Neural cell (in vitro differentiated cells): ENCODE measurements around the gene SERAC1. TPM values are rescaled to one million over a fixed set of nuclear protein-coding genes. Genes with fewer than 3 reads are reported as not detected.

Source experiments
- H2AFZ ChIP-seq: fragments of 200-600, 300-800 bp; sonication (generic), shearing (Covaris generic); 2 replicates; pipeline ENCODE4 v1.6.0; 2014; ENCODE audit warnings: low read depth, mild to moderate bottlenecking, antibody characterized with exemption, low read length, moderate library complexity
- H3F3A ChIP-seq: fragments of 200-600 bp; shearing (Covaris generic); 2 replicates; pipeline ENCODE4 v1.6.1; 2016; ENCODE audit warnings: mild to moderate bottlenecking, moderate library complexity, mixed read lengths, antibody characterized with exemption, low read length; ENCODE audit not compliant: insufficient read depth, poor library complexity, severe bottlenecking
- H3K27ac ChIP-seq: fragments of 200-600, 300-800 bp; sonication (generic), shearing (Covaris generic); 2 replicates; pipeline ENCODE4 v1.5.1; 2014; ENCODE audit warnings: mild to moderate bottlenecking, low read length, moderate library complexity
- H3K27me3 ChIP-seq: fragments of 300-800, 200-600 bp; sonication (generic), shearing (Covaris generic); 2 replicates; pipeline ENCODE4 v1.6.0; 2014; ENCODE audit warnings: mild to moderate bottlenecking, low read depth, low read length, moderate library complexity; ENCODE audit not compliant: insufficient read depth
- H3K36me3 ChIP-seq: fragments of 300-800, 200-600 bp; sonication (generic), shearing (Covaris generic); 2 replicates; pipeline ENCODE4 v1.5.1; 2014; ENCODE audit warnings: mild to moderate bottlenecking, antibody characterized with exemption, low read length, moderate library complexity; ENCODE audit not compliant: insufficient read depth
- H3K4me2 ChIP-seq: fragments of 300-800, 200-600 bp; sonication (generic), shearing (Covaris generic); 2 replicates; pipeline ENCODE4 v1.6.0; 2014; ENCODE audit warnings: mild to moderate bottlenecking, low read length
- H3K4me3 ChIP-seq: fragments of 300-800, 200-600 bp; sonication (generic), shearing (Covaris generic); 2 replicates; pipeline ENCODE4 v1.5.1; 2014; ENCODE audit warnings: mild to moderate bottlenecking, low read length, moderate library complexity
- H3K79me2 ChIP-seq: fragments of 200-600 bp; shearing (Covaris generic); replicated peaks from 2 replicates; pipeline ENCODE4 v1.6.0; 2014; ENCODE audit warnings: mild to moderate bottlenecking, low read length, moderate library complexity; ENCODE audit not compliant: insufficient read depth
- H3K9ac ChIP-seq: fragments of 300-800, 200-600 bp; sonication (generic), shearing (Covaris generic); 2 replicates; pipeline ENCODE4 v1.6.1; 2016; ENCODE audit warnings: mild to moderate bottlenecking, low read length, mixed read lengths
- H3K9me2 ChIP-seq: fragments of 200-600 bp; shearing (Covaris generic); 2 replicates; pipeline ENCODE4 v1.6.1; 2016; ENCODE audit warnings: mild to moderate bottlenecking, low read length, mixed read lengths; ENCODE audit not compliant: insufficient read depth
- H3K9me3 ChIP-seq: fragments of 200-600, 300-800 bp; sonication (generic), shearing (Covaris generic); 2 replicates; pipeline ENCODE4 v1.6.1; 2016; ENCODE audit warnings: mild to moderate bottlenecking, mixed run types, low read length, moderate library complexity, mixed read lengths
- H4K20me1 ChIP-seq: fragments of 200-600 bp; shearing (Covaris generic); 2 replicates; pipeline ENCODE4 v1.6.1; 2016; ENCODE audit warnings: mild to moderate bottlenecking, mixed run types; ENCODE audit not compliant: insufficient read depth
- EP300 ChIP-seq: fragments of 450-650 bp; conservative IDR thresholded peaks from 2 replicates; pipeline ENCODE4 v1.6.1; 2014; ENCODE audit warnings: antibody characterized with exemption, mild to moderate bottlenecking, moderate library complexity; ENCODE audit not compliant: poor library complexity, severe bottlenecking
- EZH2 ChIP-seq: fragments of 200-600, 300-800 bp; shearing (Covaris generic), sonication (generic); IDR thresholded peaks from 2 replicates; pipeline ENCODE4 v1.6.1; 2014; ENCODE audit warnings: antibody characterized with exemption, low read length, borderline replicate concordance, mild to moderate bottlenecking; ENCODE audit not compliant: insufficient read depth, poor library complexity, severe bottlenecking
- MXI1 ChIP-seq: fragments of 450-650 bp; conservative IDR thresholded peaks from 2 replicates; pipeline ENCODE4 v1.6.1; 2014; ENCODE audit warnings: antibody characterized with exemption, mild to moderate bottlenecking; ENCODE audit not compliant: poor library complexity, severe bottlenecking
- POLR2AphosphoS5 ChIP-seq: IDR thresholded peaks from 2 replicates; pipeline ENCODE4 v1.6.1; 2012
- RAD21 ChIP-seq: fragments of 450-650 bp; conservative IDR thresholded peaks from 2 replicates; pipeline ENCODE4 v1.6.1; 2014; ENCODE audit warnings: antibody characterized with exemption, mild to moderate bottlenecking, moderate library complexity
- SMC3 ChIP-seq: fragments of 450-650 bp; conservative IDR thresholded peaks from 2 replicates; pipeline ENCODE4 v1.6.1; 2014; ENCODE audit warnings: antibody characterized with exemption, mild to moderate bottlenecking, moderate library complexity; ENCODE audit not compliant: poor library complexity
- TAF1 ChIP-seq: IDR thresholded peaks from 2 replicates; pipeline ENCODE4 v1.6.1; 2012; ENCODE audit warnings: low read depth
- polyA plus RNA-seq: library from polyadenylated mRNA; depleted of rRNA; stranded (reverse); fragments of >200 nt; gene quantifications from 2 replicates; pipeline ENCODE4 v1.2.3, GENCODE V29; 2014
- TF ChIP-seq, protein P1 (sequence below): IDR thresholded peaks from 2 replicates; pipeline ENCODE4 v1.6.1; 2012; ENCODE audit warnings: borderline replicate concordance
- TF ChIP-seq, protein P2 (sequence below): fragments of 450-650 bp; IDR thresholded peaks from 2 replicates; pipeline ENCODE4 v1.5.1; 2014; ENCODE audit warnings: antibody characterized with exemption, mild to moderate bottlenecking, moderate library complexity; ENCODE audit not compliant: poor library complexity, severe bottlenecking

The SERAC1 gene
- polyA plus RNA-seq, 1 donor from 2014 or later, result 22.2 TPM

DNA sequence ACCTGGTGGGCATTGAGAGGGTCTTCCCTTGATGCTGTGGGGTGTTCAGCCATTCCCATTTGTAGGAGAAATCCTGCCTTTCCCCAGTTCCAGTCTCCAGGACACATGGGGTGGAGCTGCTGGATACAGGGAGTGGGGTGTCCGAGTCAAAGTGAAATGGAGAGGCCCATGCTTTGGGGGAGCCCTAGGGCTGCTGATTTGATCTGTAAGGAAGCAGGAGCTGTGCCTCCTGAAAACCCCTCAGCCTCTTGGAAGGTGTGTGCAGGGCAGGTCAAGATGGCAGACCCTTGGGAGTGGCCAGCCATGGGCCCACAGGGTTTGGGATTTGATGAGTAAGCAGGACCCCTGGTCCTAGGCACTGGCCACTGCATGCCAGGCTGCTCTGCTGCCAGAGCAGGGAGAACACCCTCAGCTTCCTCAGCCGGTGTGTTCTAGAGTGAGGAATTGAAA, 82.0 kb downstream of the SERAC1 start:
- H2AFZ ChIP-seq, result no peak overlapping the region
- no peaks in the 10 kb centered on the region for H3K27me3 ChIP-seq
- no peak overlapping the region for H3K4me2 ChIP-seq
- H4K20me1 ChIP-seq, result no peaks in the 10 kb centered on the region
- H3K9me2 ChIP-seq, result no peaks in the 10 kb centered on the region
- no peak overlapping the region for H3K4me3 ChIP-seq
- no peaks in the 10 kb centered on the region for H3K36me3 ChIP-seq
- H3K9me3 ChIP-seq, result no peaks in the 10 kb centered on the region
- no peaks in the 10 kb centered on the region for H3F3A ChIP-seq
- H3K27ac ChIP-seq, result no peak overlapping the region
- no peak for TF ChIP-seq MXI1
- no peak for TF ChIP-seq TAF1
- no peak for TF ChIP-seq EP300
- no peak for TF ChIP-seq POLR2AphosphoS5
- TF ChIP-seq EZH2, result no peak
- no peak for TF ChIP-seq SMC3
- H3K9ac ChIP-seq, result no peak overlapping the region
- no peaks in the 10 kb centered on the region for H3K79me2 ChIP-seq

DNA sequence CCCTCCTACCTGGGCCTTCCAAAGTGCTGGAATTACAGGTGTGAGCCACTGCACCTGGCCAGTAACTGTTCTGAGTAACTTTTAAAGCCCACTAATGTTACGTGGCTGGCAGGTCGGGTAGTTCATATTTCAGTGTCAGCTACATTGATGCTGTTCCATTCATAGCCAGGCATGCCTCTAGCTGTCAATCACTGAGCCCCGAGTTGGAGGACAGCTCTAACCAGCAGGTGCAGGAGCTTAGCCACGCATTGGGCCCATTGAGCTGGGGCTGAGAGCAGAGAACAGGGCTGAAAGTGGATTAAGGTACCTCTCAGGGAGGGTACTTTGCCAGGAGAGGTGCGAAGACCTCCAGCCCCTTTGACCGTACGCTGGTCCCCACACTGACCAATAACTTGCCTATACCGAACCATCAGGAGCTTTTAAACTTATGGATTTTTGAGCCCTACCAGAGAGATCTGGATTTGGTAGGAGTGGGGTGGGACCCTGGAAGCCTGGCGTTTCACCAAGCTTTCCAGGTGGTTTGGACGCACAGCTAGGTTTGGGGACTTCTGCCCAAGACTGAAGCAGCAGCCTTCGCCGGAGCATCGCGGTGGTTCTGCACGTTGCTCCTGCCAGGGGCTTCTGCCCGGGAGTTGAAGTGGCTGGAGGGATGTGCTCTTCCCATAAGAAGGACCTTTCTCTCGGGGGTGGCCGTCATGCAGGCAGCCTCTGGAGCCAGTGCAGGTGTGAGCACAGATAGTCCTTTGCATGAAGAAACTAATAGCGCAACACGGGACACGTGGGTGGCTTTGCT, 82.6 kb downstream of the SERAC1 start:
- Histone ChIP-seq H3F3A (no peaks in the 10 kb centered on the region), H3K9ac (no peak overlapping the region), H3K36me3 (no peaks in the 10 kb centered on the region), H3K79me2 (no peaks in the 10 kb centered on the region), H4K20me1 (no peaks in the 10 kb centered on the region), H2AFZ (no peak overlapping the region), H3K4me2 (no peak overlapping the region), H3K4me3 (no peak overlapping the region), H3K9me2 (no peaks in the 10 kb centered on the region), H3K9me3 (no peaks in the 10 kb centered on the region), H3K27me3 (no peaks in the 10 kb centered on the region), H3K27ac (no peak overlapping the region)
- TF ChIP-seq EZH2 (no peak), EP300 (no peak), RAD21 (no peak), SMC3 (no peak), MXI1 (no peak), TAF1 (no peak), POLR2AphosphoS5 (no peak)
- TF ChIP-seq, protein P1, sequence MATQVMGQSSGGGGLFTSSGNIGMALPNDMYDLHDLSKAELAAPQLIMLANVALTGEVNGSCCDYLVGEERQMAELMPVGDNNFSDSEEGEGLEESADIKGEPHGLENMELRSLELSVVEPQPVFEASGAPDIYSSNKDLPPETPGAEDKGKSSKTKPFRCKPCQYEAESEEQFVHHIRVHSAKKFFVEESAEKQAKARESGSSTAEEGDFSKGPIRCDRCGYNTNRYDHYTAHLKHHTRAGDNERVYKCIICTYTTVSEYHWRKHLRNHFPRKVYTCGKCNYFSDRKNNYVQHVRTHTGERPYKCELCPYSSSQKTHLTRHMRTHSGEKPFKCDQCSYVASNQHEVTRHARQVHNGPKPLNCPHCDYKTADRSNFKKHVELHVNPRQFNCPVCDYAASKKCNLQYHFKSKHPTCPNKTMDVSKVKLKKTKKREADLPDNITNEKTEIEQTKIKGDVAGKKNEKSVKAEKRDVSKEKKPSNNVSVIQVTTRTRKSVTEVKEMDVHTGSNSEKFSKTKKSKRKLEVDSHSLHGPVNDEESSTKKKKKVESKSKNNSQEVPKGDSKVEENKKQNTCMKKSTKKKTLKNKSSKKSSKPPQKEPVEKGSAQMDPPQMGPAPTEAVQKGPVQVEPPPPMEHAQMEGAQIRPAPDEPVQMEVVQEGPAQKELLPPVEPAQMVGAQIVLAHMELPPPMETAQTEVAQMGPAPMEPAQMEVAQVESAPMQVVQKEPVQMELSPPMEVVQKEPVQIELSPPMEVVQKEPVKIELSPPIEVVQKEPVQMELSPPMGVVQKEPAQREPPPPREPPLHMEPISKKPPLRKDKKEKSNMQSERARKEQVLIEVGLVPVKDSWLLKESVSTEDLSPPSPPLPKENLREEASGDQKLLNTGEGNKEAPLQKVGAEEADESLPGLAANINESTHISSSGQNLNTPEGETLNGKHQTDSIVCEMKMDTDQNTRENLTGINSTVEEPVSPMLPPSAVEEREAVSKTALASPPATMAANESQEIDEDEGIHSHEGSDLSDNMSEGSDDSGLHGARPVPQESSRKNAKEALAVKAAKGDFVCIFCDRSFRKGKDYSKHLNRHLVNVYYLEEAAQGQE, result no peak
- TF ChIP-seq, protein P2, sequence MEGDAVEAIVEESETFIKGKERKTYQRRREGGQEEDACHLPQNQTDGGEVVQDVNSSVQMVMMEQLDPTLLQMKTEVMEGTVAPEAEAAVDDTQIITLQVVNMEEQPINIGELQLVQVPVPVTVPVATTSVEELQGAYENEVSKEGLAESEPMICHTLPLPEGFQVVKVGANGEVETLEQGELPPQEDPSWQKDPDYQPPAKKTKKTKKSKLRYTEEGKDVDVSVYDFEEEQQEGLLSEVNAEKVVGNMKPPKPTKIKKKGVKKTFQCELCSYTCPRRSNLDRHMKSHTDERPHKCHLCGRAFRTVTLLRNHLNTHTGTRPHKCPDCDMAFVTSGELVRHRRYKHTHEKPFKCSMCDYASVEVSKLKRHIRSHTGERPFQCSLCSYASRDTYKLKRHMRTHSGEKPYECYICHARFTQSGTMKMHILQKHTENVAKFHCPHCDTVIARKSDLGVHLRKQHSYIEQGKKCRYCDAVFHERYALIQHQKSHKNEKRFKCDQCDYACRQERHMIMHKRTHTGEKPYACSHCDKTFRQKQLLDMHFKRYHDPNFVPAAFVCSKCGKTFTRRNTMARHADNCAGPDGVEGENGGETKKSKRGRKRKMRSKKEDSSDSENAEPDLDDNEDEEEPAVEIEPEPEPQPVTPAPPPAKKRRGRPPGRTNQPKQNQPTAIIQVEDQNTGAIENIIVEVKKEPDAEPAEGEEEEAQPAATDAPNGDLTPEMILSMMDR, result no peak
